ENCODE measurements around the gene SLC25A18.

DNA sequence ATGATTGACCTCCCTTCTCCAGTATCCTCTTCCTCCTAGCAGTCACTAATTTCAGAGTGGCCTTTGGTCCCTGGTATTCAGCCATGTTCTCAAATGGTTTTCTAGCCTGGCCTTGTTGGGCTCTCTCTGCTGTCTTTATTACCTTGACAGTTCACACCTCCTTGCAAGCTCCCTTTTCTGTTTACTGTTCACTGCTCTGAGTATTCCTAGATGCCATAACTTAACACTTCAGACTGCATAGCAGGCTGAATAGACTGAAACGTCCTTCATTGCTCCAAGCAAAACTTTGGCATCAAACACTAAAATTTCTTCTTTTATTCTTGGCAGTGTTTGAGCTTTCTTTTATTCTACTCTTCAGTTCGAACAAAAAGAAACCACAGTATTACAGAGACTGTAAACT, 49.7 kb upstream of the SLC25A18 start:
- no peak for TF ChIP-seq POLR2A (IDR thresholded peaks at IDR 0.05)
- TF ChIP-seq, protein P1, sequence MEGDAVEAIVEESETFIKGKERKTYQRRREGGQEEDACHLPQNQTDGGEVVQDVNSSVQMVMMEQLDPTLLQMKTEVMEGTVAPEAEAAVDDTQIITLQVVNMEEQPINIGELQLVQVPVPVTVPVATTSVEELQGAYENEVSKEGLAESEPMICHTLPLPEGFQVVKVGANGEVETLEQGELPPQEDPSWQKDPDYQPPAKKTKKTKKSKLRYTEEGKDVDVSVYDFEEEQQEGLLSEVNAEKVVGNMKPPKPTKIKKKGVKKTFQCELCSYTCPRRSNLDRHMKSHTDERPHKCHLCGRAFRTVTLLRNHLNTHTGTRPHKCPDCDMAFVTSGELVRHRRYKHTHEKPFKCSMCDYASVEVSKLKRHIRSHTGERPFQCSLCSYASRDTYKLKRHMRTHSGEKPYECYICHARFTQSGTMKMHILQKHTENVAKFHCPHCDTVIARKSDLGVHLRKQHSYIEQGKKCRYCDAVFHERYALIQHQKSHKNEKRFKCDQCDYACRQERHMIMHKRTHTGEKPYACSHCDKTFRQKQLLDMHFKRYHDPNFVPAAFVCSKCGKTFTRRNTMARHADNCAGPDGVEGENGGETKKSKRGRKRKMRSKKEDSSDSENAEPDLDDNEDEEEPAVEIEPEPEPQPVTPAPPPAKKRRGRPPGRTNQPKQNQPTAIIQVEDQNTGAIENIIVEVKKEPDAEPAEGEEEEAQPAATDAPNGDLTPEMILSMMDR (IDR thresholded peaks at IDR 0.05), result no peak

All from Peyer's patch (tissue), 4 donors.